ENCODE measurements around the gene ROS1.

The ROS1 gene

GRCh38 chr6:117303323-117303722, 122.4 kb downstream of the ROS1 start:
- no peaks in the 10 kb centered on the region for H3K9me3 ChIP-seq
- TF ChIP-seq CTCF (IDR thresholded peaks at IDR 0.05): no peak
- no peaks in the 10 kb centered on the region for H3K27me3 ChIP-seq

GRCh38 chr6:117298941-117299340, 126.8 kb downstream of the ROS1 start:
- Histone ChIP-seq H3K9me3 (no peaks in the 10 kb centered on the region), H3K4me1 (ENCODE audit: control insufficient read depth in 1 of 2, insufficient read depth in 1 of 2, low read depth in 1 of 2, low read length in 1 of 2) (no peaks in the 10 kb centered on the region), H3K27ac (no peak overlapping the region), H3K4me3 (ENCODE audit: low read depth in 1 of 2, low read length in 1 of 2) (no peak overlapping the region), H3K27me3 (no peaks in the 10 kb centered on the region), H3K36me3 (no peaks in the 10 kb centered on the region)
- TF ChIP-seq CTCF (IDR thresholded peaks at IDR 0.05): no peak

More at GRCh38 chr6:117303323-117303722, 122.4 kb downstream of the ROS1 start:
- H3K36me3 ChIP-seq: no peaks in the 10 kb centered on the region
- no peak overlapping the region for H3K27ac ChIP-seq
- no peak overlapping the region for H3K4me3 ChIP-seq (ENCODE audit: low read depth in 1 of 2, low read length in 1 of 2)
- H3K4me1 ChIP-seq (ENCODE audit: control insufficient read depth in 1 of 2, insufficient read depth in 1 of 2, low read depth in 1 of 2, low read length in 1 of 2): no peaks in the 10 kb centered on the region

GRCh38 chr6:117290173-117290846, 135.4 kb downstream of the ROS1 start:
- no peak for TF ChIP-seq CTCF (IDR thresholded peaks at IDR 0.05)
- H3K9me3 ChIP-seq: no peaks in the 10 kb centered on the region

DNA sequence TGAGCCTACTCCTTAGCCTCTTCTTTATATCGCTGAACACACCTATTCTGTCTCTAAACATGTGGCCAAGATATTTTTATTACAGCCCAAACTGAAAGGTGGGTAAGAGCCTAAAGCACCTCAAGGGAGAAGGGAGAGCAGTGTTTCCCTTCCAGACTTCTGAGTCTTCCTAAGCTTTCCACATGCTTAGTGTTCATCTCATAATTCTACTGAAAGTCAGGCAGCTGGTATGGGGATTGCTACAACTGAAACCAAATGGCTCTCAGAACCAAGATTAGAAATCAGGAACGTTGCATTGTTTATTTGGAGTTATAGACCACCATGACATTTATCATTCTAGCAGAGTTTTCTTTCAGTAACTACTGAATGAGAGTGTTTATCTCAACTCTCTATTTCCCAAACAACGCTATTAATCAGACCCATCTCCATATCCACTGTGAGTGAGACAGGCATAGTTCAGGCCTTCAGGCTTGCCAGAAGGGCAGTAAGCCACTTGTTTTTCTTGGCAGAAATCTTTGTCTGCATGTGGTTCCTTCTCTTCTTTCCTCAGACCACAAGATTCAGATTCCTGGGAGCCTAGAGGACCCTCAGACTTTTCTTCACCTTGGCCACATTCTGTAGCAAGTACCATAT, 137.5 kb downstream of the ROS1 start:
- Histone ChIP-seq H3K36me3 (no peaks in the 10 kb centered on the region), H3K9me3 (no peaks in the 10 kb centered on the region), H3K27me3 (no peaks in the 10 kb centered on the region), H3K4me1 (ENCODE audit: control insufficient read depth in 1 of 2, insufficient read depth in 1 of 2, low read depth in 1 of 2, low read length in 1 of 2) (no peaks in the 10 kb centered on the region), H3K27ac (no peak overlapping the region), H3K4me3 (ENCODE audit: low read depth in 1 of 2, low read length in 1 of 2) (no peak overlapping the region)
- no peak for TF ChIP-seq CTCF (IDR thresholded peaks at IDR 0.05)

More at GRCh38 chr6:117290173-117290846, 135.4 kb downstream of the ROS1 start:
- Histone ChIP-seq H3K27me3 (no peaks in the 10 kb centered on the region), H3K4me3 (ENCODE audit: low read depth in 1 of 2, low read length in 1 of 2) (no peak overlapping the region), H3K36me3 (no peaks in the 10 kb centered on the region), H3K27ac (no peak overlapping the region), H3K4me1 (ENCODE audit: control insufficient read depth in 1 of 2, insufficient read depth in 1 of 2, low read depth in 1 of 2, low read length in 1 of 2) (no peaks in the 10 kb centered on the region)

- Histone ChIP-seq H3K9me3 (no peaks in the 10 kb centered on the region), H3K36me3 (no peaks in the 10 kb centered on the region), H3K4me1 (ENCODE audit: control insufficient read depth in 1 of 2, insufficient read depth in 1 of 2, low read depth in 1 of 2, low read length in 1 of 2) (no peaks in the 10 kb centered on the region), H3K27me3 (peaks cover 16% of the 10 kb centered on the region), H3K27ac (no peak overlapping the region), H3K4me3 (ENCODE audit: low read depth in 1 of 2, low read length in 1 of 2) (no peak overlapping the region)
- no peak for TF ChIP-seq CTCF (IDR thresholded peaks at IDR 0.05)
Observed at GRCh38 chr6:117280922-117281321, 144.8 kb downstream of the ROS1 start.

Data from neutrophil (primary cell).